RWPE2 (cell line): ENCODE measurements around the gene AHDC1.

Source experiments
- ATAC-seq: fragments of 200-7000 bp; cut with Tn5 transposase; 3 replicates; pipeline ENCODE4 v1.9.1; 2021; ENCODE audit warnings: low read depth
- DNase-seq: peaks from one replicate; pipeline ENCODE4 v3.0.0-alpha.2; 2020; ENCODE audit warnings: low spot score
- H3K27ac ChIP-seq: fragments of 450-650 bp; 2 replicates; pipeline ENCODE4 v1.5.1; 2017; ENCODE audit warnings: mild to moderate bottlenecking; ENCODE audit not compliant: poor library complexity, severe bottlenecking
- H3K27me3 ChIP-seq: fragments of 250-450 bp; sonication (Bioruptor Pico); 2 replicates; pipeline ENCODE4 v1.5.1; 2021; ENCODE audit warnings: mild to moderate bottlenecking, moderate library complexity; ENCODE audit not compliant: insufficient read depth, poor library complexity, severe bottlenecking
- H3K36me3 ChIP-seq: fragments of 250-450 bp; sonication (Bioruptor Pico); 2 replicates; pipeline ENCODE4 v1.5.1; 2020; ENCODE audit warnings: low read depth, mild to moderate bottlenecking, moderate library complexity
- H3K4me1 ChIP-seq: fragments of 250-450 bp; sonication (Bioruptor Pico); 2 replicates; pipeline ENCODE4 v1.5.1; 2021; ENCODE audit warnings: mild to moderate bottlenecking, moderate library complexity; ENCODE audit not compliant: insufficient read depth, poor library complexity, severe bottlenecking
- H3K4me3 ChIP-seq: fragments of 250-450 bp; sonication (Bioruptor Pico); 2 replicates; pipeline ENCODE4 v1.5.1; 2021; ENCODE audit warnings: mild to moderate bottlenecking, moderate library complexity; ENCODE audit not compliant: severe bottlenecking
- H3K9me3 ChIP-seq: fragments of 250-450 bp; sonication (Bioruptor Pico); 2 replicates; pipeline ENCODE4 v1.5.1; 2021; ENCODE audit warnings: mild to moderate bottlenecking, moderate library complexity; ENCODE audit not compliant: severe bottlenecking
- TF ChIP-seq, protein P1 (sequence below): fragments of 450-650 bp; IDR thresholded peaks from one replicate; pipeline ENCODE4 v1.5.1; 2017; ENCODE audit warnings: mild to moderate bottlenecking, moderate library complexity; ENCODE audit not compliant: poor library complexity, severe bottlenecking

The AHDC1 gene

DNA sequence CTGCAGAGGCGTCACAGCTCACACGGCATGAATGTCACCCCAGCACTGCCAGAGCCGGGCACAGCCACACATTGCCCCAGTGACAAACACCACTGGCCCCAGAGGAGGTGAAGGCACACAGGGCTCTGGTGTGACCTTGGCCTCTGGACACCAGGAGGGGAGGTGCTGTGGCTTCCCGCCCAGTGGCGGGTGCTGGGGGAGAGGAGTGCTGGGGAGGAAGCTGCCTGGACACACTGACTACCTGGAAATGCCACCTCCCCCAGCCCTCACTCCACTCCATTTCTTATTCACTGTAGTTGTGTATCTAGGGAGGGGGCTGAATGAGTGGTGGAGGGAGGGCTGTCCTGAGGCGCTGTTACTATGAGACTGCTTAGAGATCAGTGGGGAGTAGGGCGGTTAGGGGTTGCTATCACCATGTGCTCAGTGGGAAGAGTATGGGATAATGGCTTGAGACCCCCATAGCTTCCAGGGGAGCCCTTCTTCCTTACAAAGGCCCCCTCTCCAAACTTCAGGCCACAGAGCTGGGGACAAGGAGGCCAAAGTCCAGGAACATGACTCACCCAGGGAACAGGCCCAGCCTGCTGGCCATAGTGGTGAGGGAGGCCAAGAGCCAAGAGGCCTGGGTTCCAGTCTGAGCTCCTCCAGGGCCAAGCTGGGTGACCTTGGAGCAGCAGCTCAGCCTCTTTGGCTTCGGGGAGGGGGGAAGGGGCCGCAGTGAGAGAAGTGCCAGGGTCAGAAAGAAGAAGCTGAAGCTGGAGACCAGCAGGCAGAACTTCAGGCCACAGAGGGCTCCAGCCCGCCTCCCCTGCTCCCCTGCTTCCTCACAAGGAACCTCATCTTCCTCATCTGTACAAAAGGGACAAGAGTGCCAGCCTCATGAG lies 40.1 kb downstream of the AHDC1 start:
- TF ChIP-seq, protein P1, sequence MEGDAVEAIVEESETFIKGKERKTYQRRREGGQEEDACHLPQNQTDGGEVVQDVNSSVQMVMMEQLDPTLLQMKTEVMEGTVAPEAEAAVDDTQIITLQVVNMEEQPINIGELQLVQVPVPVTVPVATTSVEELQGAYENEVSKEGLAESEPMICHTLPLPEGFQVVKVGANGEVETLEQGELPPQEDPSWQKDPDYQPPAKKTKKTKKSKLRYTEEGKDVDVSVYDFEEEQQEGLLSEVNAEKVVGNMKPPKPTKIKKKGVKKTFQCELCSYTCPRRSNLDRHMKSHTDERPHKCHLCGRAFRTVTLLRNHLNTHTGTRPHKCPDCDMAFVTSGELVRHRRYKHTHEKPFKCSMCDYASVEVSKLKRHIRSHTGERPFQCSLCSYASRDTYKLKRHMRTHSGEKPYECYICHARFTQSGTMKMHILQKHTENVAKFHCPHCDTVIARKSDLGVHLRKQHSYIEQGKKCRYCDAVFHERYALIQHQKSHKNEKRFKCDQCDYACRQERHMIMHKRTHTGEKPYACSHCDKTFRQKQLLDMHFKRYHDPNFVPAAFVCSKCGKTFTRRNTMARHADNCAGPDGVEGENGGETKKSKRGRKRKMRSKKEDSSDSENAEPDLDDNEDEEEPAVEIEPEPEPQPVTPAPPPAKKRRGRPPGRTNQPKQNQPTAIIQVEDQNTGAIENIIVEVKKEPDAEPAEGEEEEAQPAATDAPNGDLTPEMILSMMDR: no peak
- DNase-seq (no peak), ATAC-seq (no peak)
- no peak overlapping the region for H3K4me3 ChIP-seq
- peaks cover 10% of the 10 kb centered on the region for H3K36me3 ChIP-seq
- no peaks in the 10 kb centered on the region for H3K27me3 ChIP-seq
- H3K9me3 ChIP-seq: no peaks in the 10 kb centered on the region
- H3K4me1 ChIP-seq: peaks cover 11% of the 10 kb centered on the region
- peak overlapping the region; percentile 4 for H3K27ac ChIP-seq

DNA sequence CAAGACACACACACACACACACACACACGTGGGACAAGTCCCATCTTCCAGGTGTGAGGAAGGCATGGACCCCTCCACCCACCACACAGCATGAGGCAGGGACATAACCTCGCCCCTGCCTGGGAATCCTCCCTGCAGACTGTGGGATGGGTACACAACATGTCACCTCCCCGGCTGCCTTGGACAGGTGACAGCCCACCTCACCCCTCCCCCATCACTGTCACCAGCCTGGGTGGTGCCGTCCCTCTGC lies 40.7 kb downstream of the AHDC1 start:
- no peaks in the 10 kb centered on the region for H3K9me3 ChIP-seq
- no peak overlapping the region for H3K4me3 ChIP-seq
- TF ChIP-seq, protein P1: no peak
- H3K27me3 ChIP-seq: no peaks in the 10 kb centered on the region
- no peak for DNase-seq
- H3K36me3 ChIP-seq: peaks cover 11% of the 10 kb centered on the region
- ATAC-seq: no peak
- peaks cover 15% of the 10 kb centered on the region for H3K4me1 ChIP-seq
- peak overlapping the region; percentile 4 for H3K27ac ChIP-seq

DNA sequence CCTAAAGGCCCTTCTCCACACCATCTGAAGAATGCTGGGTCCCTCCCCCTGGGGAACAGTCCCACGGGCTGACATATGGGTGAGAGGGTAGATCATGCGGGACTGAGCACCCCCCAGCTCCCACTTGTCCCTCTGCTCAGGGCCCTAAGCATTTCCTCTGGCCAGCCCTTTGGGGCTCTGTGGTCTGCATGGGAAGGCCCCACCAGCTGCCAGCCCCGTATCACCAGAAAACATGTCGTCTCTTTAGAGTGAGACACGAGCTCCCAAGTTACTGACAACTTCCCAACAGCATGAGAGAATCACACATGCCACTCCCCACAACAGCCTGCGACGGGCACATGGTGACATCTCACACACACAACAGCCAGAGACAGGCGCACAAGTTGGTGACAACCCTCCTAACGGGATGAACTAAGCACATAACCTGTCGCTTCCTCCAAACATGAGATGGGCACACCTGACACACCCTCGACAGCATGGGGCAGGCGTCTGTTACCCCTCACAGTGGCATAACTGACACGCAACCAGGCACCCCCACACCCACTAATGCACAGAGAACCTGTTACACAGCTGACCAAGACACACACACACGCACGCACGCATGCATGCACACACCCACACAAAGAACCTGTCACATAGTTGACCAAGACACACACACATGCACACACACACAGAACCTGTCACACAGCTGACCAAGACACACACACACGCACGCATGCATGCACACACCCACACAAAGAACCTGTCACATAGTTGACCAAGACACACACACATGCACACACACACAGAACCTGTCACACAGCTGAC lies 41.2 kb downstream of the AHDC1 start:
- H3K9me3 ChIP-seq: no peaks in the 10 kb centered on the region
- no peaks in the 10 kb centered on the region for H3K27me3 ChIP-seq
- peaks cover 9% of the 10 kb centered on the region for H3K36me3 ChIP-seq
- no peak for ATAC-seq
- no peak overlapping the region for H3K4me3 ChIP-seq
- TF ChIP-seq, protein P1: no peak
- H3K27ac ChIP-seq: peak overlapping the region; percentile 93
- H3K4me1 ChIP-seq: peaks cover 15% of the 10 kb centered on the region
- DNase-seq: no peak

DNA sequence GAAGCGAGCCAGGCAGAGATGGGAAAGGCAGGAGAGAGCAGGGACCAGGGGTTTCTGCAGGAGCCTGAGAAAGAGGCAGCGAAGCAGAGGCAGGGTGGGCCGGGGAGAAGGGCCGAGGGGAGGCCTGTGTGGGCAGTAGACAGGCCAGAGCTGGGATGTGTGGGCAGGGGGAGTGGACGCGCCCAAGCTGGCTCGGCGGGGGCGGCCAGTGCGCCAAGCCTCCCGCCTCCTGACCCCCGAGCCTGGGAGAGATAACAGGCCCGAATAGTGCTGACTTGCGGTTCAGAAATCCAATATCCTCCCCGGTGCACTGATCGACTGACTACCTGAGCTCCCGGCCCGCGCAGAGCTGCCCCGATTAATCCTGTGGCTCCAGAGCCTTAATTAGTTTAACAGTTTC lies 41.9 kb downstream of the AHDC1 start:
- H3K4me1 ChIP-seq: peaks cover 18% of the 10 kb centered on the region
- H3K9me3 ChIP-seq: no peaks in the 10 kb centered on the region
- H3K27me3 ChIP-seq: no peaks in the 10 kb centered on the region
- peak overlapping the region; percentile 93 for H3K27ac ChIP-seq
- TF ChIP-seq, protein P1: no peak
- ATAC-seq: no peak
- peaks cover 8% of the 10 kb centered on the region for H3K36me3 ChIP-seq
- H3K4me3 ChIP-seq: no peak overlapping the region
- DNase-seq: no peak
